ENCODE data around the gene KATNAL1. TPM values are rescaled to one million over a fixed set of nuclear protein-coding genes. Genes with fewer than 3 reads are reported as not detected.

KATNAL1 gene
- total RNA-seq, 1 donor from 2014 or later, result 74.6 TPM

DNA sequence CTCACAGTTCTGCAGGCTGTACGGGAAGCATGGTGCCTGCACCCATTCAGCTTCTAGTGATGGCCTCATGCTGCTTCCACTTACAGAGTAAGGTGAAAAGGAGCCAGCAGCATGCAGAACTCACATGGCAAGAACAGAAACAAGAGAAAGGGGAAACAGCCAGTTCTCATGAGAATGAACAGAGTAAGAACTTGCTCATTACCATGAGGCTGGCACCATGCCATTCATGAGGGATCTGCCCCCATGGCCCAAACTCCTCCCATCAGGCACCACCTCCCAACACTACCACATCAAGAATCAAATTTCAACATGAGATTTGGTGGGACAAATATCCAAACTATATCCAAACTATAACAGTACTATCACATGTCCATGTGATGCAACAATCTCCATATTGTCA is 72.1 kb downstream of the KATNAL1 start:
- Mint-ChIP-seq H3K27me3 (ENCODE audit: unreplicated experiment) (no peaks in the 10 kb centered on the region), H3K4me3 (ENCODE audit: unreplicated experiment) (no peak overlapping the region), H3K9me3 (ENCODE audit: unreplicated experiment) (no peaks in the 10 kb centered on the region), H3K4me1 (ENCODE audit: low read depth, unreplicated experiment) (no peaks in the 10 kb centered on the region), H3K27ac (ENCODE audit: unreplicated experiment) (no peak overlapping the region), H3K36me3 (ENCODE audit: unreplicated experiment) (peaks cover 5% of the 10 kb centered on the region)
- TF ChIP-seq, protein P1, sequence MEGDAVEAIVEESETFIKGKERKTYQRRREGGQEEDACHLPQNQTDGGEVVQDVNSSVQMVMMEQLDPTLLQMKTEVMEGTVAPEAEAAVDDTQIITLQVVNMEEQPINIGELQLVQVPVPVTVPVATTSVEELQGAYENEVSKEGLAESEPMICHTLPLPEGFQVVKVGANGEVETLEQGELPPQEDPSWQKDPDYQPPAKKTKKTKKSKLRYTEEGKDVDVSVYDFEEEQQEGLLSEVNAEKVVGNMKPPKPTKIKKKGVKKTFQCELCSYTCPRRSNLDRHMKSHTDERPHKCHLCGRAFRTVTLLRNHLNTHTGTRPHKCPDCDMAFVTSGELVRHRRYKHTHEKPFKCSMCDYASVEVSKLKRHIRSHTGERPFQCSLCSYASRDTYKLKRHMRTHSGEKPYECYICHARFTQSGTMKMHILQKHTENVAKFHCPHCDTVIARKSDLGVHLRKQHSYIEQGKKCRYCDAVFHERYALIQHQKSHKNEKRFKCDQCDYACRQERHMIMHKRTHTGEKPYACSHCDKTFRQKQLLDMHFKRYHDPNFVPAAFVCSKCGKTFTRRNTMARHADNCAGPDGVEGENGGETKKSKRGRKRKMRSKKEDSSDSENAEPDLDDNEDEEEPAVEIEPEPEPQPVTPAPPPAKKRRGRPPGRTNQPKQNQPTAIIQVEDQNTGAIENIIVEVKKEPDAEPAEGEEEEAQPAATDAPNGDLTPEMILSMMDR (IDR thresholded peaks at IDR 0.05; ENCODE audit: partially characterized antibody, unreplicated experiment), result no peak
- no peak for DNase-seq

DNA sequence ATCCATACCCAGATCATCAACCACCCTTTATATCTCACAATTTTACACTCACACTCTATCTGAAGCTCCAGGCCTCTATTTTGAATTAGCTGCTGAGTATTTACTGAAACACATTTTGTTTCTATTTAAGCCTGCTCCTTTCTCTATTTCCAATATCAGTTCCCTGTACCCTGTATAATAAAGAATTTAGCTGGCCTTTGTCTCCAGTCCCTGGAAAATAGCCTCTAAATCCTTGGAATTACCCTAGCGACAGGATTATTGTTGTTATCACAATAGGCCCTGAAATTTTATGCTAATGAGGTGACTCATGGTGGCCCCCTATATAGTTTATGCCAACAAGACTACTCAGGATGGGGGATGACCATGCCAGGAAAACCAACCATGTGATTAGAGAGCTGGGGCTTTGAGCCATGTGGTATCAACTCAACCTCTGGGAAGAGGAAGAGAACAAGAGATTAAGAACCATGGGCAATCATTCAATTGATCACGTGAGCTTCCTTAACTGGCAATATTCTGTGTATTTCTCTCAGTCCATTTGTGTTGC is 72.7 kb downstream of the KATNAL1 start:
- Mint-ChIP-seq H3K27ac (ENCODE audit: unreplicated experiment) (no peak overlapping the region), H3K4me3 (ENCODE audit: unreplicated experiment) (no peak overlapping the region), H3K9me3 (ENCODE audit: unreplicated experiment) (no peaks in the 10 kb centered on the region), H3K4me1 (ENCODE audit: low read depth, unreplicated experiment) (no peaks in the 10 kb centered on the region), H3K36me3 (ENCODE audit: unreplicated experiment) (peaks cover 5% of the 10 kb centered on the region), H3K27me3 (ENCODE audit: unreplicated experiment) (no peaks in the 10 kb centered on the region)
- TF ChIP-seq, protein P1 (IDR thresholded peaks at IDR 0.05; ENCODE audit: partially characterized antibody, unreplicated experiment), result no peak
- no peak for DNase-seq

DNA sequence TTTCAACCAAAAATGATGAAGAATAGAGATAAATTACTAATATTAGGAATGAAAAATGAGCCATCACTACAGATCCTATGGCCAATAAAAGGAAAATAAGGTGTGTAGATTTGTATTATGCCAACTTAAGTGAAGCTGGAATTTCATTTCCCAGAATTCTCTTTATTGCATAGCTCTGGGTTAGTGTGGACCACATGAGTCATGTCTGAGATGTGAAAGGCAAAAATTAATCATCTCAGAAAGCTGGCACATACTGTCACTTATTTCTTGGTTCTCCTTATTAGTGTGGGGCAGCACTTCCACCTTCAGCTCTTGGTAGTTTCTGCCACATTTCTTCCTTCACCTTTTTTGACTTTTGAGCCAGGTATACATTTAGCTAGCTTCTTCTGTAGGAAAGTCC is 82.6 kb downstream of the KATNAL1 start:
- TF ChIP-seq, protein P1 (IDR thresholded peaks at IDR 0.05; ENCODE audit: partially characterized antibody, unreplicated experiment), result no peak
- H3K4me1 Mint-ChIP-seq (ENCODE audit: low read depth, unreplicated experiment), result no peaks in the 10 kb centered on the region
- H3K27ac Mint-ChIP-seq (ENCODE audit: unreplicated experiment), result no peak overlapping the region
- DNase-seq, result no peak
- H3K27me3 Mint-ChIP-seq (ENCODE audit: unreplicated experiment), result no peaks in the 10 kb centered on the region
- H3K9me3 Mint-ChIP-seq (ENCODE audit: unreplicated experiment), result peaks cover 7% of the 10 kb centered on the region
- H3K36me3 Mint-ChIP-seq (ENCODE audit: unreplicated experiment), result peaks cover 29% of the 10 kb centered on the region
- H3K4me3 Mint-ChIP-seq (ENCODE audit: unreplicated experiment), result no peak overlapping the region

DNA sequence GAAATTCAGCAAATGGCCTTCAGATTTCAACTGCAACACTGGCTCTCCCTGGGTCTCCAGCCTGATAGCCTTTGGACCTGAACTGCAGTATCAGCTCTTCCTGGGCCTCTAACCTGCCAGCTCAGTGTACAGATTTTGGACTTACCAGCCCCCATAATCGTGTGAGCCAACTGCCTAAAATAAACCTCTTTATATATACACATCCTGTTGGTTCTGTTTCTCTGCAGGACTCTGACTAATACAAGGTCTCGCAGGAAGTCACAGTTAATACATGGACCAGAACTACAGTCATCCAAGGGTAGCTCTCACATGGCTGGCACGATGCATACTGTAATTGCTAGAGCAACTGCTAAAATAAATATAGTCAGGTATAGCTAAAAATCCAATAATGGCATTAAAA is 85.1 kb downstream of the KATNAL1 start:
- H3K36me3 Mint-ChIP-seq (ENCODE audit: unreplicated experiment), result peaks cover 27% of the 10 kb centered on the region
- H3K4me3 Mint-ChIP-seq (ENCODE audit: unreplicated experiment), result no peak overlapping the region
- H3K27me3 Mint-ChIP-seq (ENCODE audit: unreplicated experiment), result no peaks in the 10 kb centered on the region
- TF ChIP-seq, protein P1 (IDR thresholded peaks at IDR 0.05; ENCODE audit: partially characterized antibody, unreplicated experiment), result no peak
- H3K27ac Mint-ChIP-seq (ENCODE audit: unreplicated experiment), result no peak overlapping the region
- H3K9me3 Mint-ChIP-seq (ENCODE audit: unreplicated experiment), result peaks cover 8% of the 10 kb centered on the region
- H3K4me1 Mint-ChIP-seq (ENCODE audit: low read depth, unreplicated experiment), result no peaks in the 10 kb centered on the region
- no peak for DNase-seq

DNA sequence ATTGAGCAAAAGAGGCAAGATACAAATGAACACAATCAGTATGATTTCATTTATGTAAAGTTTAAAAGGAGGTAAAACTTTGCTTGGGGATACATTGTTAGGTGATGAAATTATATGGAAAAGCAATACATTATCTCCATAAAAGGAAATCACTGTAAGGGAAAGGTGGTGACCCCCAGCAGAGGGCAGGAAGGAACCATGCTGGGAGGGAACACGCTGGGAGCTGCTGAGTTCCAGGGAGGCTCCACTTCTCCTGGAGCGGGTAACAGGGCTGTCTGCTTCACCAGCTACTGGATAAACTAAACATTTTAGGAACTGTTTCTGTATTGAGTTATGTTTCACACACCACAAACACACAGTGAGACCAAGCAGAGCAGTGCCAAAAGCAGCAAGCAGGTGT is 91.2 kb downstream of the KATNAL1 start:
- no peak for DNase-seq
- TF ChIP-seq, protein P1 (IDR thresholded peaks at IDR 0.05; ENCODE audit: partially characterized antibody, unreplicated experiment), result no peak
- Mint-ChIP-seq H3K27me3 (ENCODE audit: unreplicated experiment) (no peaks in the 10 kb centered on the region), H3K36me3 (ENCODE audit: unreplicated experiment) (peaks cover 4% of the 10 kb centered on the region), H3K9me3 (ENCODE audit: unreplicated experiment) (peaks cover 2% of the 10 kb centered on the region), H3K4me3 (ENCODE audit: unreplicated experiment) (no peak overlapping the region), H3K27ac (ENCODE audit: unreplicated experiment) (no peak overlapping the region), H3K4me1 (ENCODE audit: low read depth, unreplicated experiment) (no peaks in the 10 kb centered on the region)
